ENCODE measurements around the gene HOXD9. TPM values are rescaled to one million over a fixed set of nuclear protein-coding genes. Genes with fewer than 3 reads are reported as not detected.

The HOXD9 gene
- polyA plus RNA-seq, 3 donors = not detected

- no peak for TF ChIP-seq CTCF (IDR thresholded peaks at IDR 0.05)
- peak in 1 of 3 donors; percentile 27 for DNase-seq
- Mint-ChIP-seq H3K4me1 (peaks cover 30% of the 10 kb centered on the region), H3K4me3 (peak within 1 kb of the TSS; percentile 63 to 84), H3K27ac (peak within 1 kb of the TSS in 1 of 7 donors; percentile 46), H3K27me3 (ENCODE audit: low read depth in 3 of 3) (peaks cover 93 to 98% (median 93%) of the 10 kb centered on the region in 3 donors), H3K9me3 (peaks cover 0 to 32% (median 17%) of the 10 kb centered on the region in 7 donors), H3K36me3 (peaks cover 0 to 20% of the 10 kb centered on the region in 2 donors)
- H3K4me3 ChIP-seq (replicated peaks in 1 of 3; ENCODE audit: low read depth in 2 of 3, low read length in 3 of 3) = peak within 1 kb of the TSS in 1 of 3 experiments; percentile 56
- no peak within 1 kb of the TSS for H3K9ac ChIP-seq (ENCODE audit: insufficient read depth, low read length, poor library complexity, severe bottlenecking)
- no peaks in the 10 kb centered on the region for H4K20me1 ChIP-seq (ENCODE audit: insufficient read depth, low read length)
- peaks cover 0 to 54% of the 10 kb centered on the region in 2 donors for H3K9me3 ChIP-seq (replicated peaks in 1 of 2; ENCODE audit: control insufficient read depth in 1 of 2, insufficient read depth in 1 of 2, low read length in 2 of 2)
- H3K4me2 ChIP-seq (replicated peaks; ENCODE audit: extremely low read depth, low read length, poor library complexity, severe bottlenecking) = peak within 1 kb of the TSS; percentile 68
- no peaks in the 10 kb centered on the region for H3K36me3 ChIP-seq (replicated peaks in 1 of 2; ENCODE audit: control insufficient read depth in 1 of 2, insufficient read depth in 2 of 2, low read length in 2 of 2)
- H3K79me2 ChIP-seq (ENCODE audit: insufficient read depth, low read length) = no peaks in the 10 kb centered on the region
- intact Hi-C loops (cut with micrococcal nuclease) = loop anchor here (5.0 kb wide), 2 partner anchors 523 to 1018 kb away; no protein-coding TSS in a partner anchor
- H3K27me3 ChIP-seq (ENCODE audit: control insufficient read depth in 2 of 2, insufficient read depth in 2 of 2, low read length in 2 of 2) = peaks cover 92 to 94% of the 10 kb centered on the region in 2 donors
- H3K27ac ChIP-seq (ENCODE audit: low read depth in 1 of 2, low read length in 2 of 2) = no peak within 1 kb of the TSS
- H2AFZ ChIP-seq (ENCODE audit: insufficient read depth, low read depth, low read length, poor library complexity, severe bottlenecking) = peak within 1 kb of the TSS; percentile 40
- peaks cover 10 to 28% of the 10 kb centered on the region in 2 donors for H3K4me1 ChIP-seq (ENCODE audit: control insufficient read depth in 1 of 2, insufficient read depth in 2 of 2, low read length in 2 of 2)
- WGBS (ENCODE audit: insufficient coverage) = 2% methylated on average over 44 of the region's 64 CpGs
Measured at GRCh38 chr2:176128982-176129796, 6.7 kb downstream of the HOXD9 start, which contains the start of gene HOXD8. Gene HOXD8, plus strand, starts transcription at chr2:176129705. Its CDS starts 662 bp downstream, at chr2:176130367.

- TF ChIP-seq CTCF (IDR thresholded peaks at IDR 0.05) = no peak
- Histone ChIP-seq H3K4me3 (replicated peaks in 1 of 3; ENCODE audit: low read depth in 2 of 3, low read length in 3 of 3) (peak overlapping the region in 1 of 3 experiments; percentile 50), H3K4me2 (replicated peaks; ENCODE audit: extremely low read depth, low read length, poor library complexity, severe bottlenecking) (peak overlapping the region; percentile 68), H3K27ac (ENCODE audit: low read depth in 1 of 2, low read length in 2 of 2) (no peak overlapping the region), H4K20me1 (ENCODE audit: insufficient read depth, low read length) (no peaks in the 10 kb centered on the region), H2AFZ (ENCODE audit: insufficient read depth, low read depth, low read length, poor library complexity, severe bottlenecking) (peak overlapping the region; percentile 40), H3K36me3 (replicated peaks in 1 of 2; ENCODE audit: control insufficient read depth in 1 of 2, insufficient read depth in 2 of 2, low read length in 2 of 2) (no peaks in the 10 kb centered on the region), H3K9me3 (replicated peaks in 1 of 2; ENCODE audit: control insufficient read depth in 1 of 2, insufficient read depth in 1 of 2, low read length in 2 of 2) (peaks cover 0 to 53% of the 10 kb centered on the region in 2 donors), H3K27me3 (ENCODE audit: control insufficient read depth in 2 of 2, insufficient read depth in 2 of 2, low read length in 2 of 2) (peaks cover 92 to 94% of the 10 kb centered on the region in 2 donors), H3K9ac (ENCODE audit: insufficient read depth, low read length, poor library complexity, severe bottlenecking) (no peak overlapping the region), H3K4me1 (ENCODE audit: control insufficient read depth in 1 of 2, insufficient read depth in 2 of 2, low read length in 2 of 2) (peaks cover 10 to 28% of the 10 kb centered on the region in 2 donors), H3K79me2 (ENCODE audit: insufficient read depth, low read length) (no peaks in the 10 kb centered on the region)
- WGBS (ENCODE audit: insufficient coverage) = under 1% methylated on average over 38 of the region's 43 CpGs
- Mint-ChIP-seq H3K36me3 (peaks cover 0 to 19% of the 10 kb centered on the region in 2 donors), H3K9me3 (peaks cover 0 to 29% (median 16%) of the 10 kb centered on the region in 7 donors), H3K4me1 (peaks cover 30% of the 10 kb centered on the region), H3K27ac (no peak overlapping the region), H3K4me3 (peak overlapping the region; percentile 55 to 61), H3K27me3 (ENCODE audit: low read depth in 3 of 3) (peaks cover 93 to 98% (median 93%) of the 10 kb centered on the region in 3 donors)
- no peak for DNase-seq
- intact Hi-C loops (cut with micrococcal nuclease) = loop anchor here (5.0 kb wide), 3 partner anchors 523 to 1792 kb away; no protein-coding TSS in a partner anchor
Measured at GRCh38 chr2:176129813-176130146, 7.3 kb downstream of the HOXD9 start.

Measured in CD14-positive monocyte (primary cell).